Stimulated activated naive CD4-positive, alpha-beta T cell (primary cell): ENCODE measurements around the gene MED16.
A peak's percentile ranks its signal among the peaks of the same experiment; 100 is the strongest.

ENCODE experiments used
- DNase-seq, 6 experiments: peaks; one replicate each; lab custom pipeline; 2025; lab: John Stamatoyannopoulos, UW

Gene MED16

GRCh38 chr19:871446-872265, 21.3 kb downstream of the MED16 start:
- peak in 4 of 6 experiments; percentile 13 to 67 (median 42) for DNase-seq

GRCh38 chr19:870963-871401, 22.0 kb downstream of the MED16 start:
- DNase-seq = no peak

GRCh38 chr19:870314-870713, 22.7 kb downstream of the MED16 start:
- no peak for DNase-seq

GRCh38 chr19:869245-870177, 23.5 kb downstream of the MED16 start:
- DNase-seq = no peak

- DNase-seq = no peak
Observed at GRCh38 chr19:868458-869244, 24.3 kb downstream of the MED16 start.

GRCh38 chr19:867855-868457, 25.0 kb downstream of the MED16 start:
- DNase-seq = no peak

- no peak for DNase-seq
Observed at GRCh38 chr19:867301-867793, 25.6 kb downstream of the MED16 start.

- DNase-seq = no peak
Observed at GRCh38 chr19:866769-867300, 26.2 kb downstream of the MED16 start.

- no peak for DNase-seq
Observed at GRCh38 chr19:863315-863620, 29.7 kb downstream of the MED16 start.

- DNase-seq = peak; percentile 46 to 83 (median 74)
Observed at GRCh38 chr19:862581-863314, 30.2 kb downstream of the MED16 start.

- peak; percentile 13 to 77 (median 69) for DNase-seq
Observed at GRCh38 chr19:861756-862580, 31.0 kb downstream of the MED16 start.

GRCh38 chr19:861141-861755, 31.7 kb downstream of the MED16 start:
- no peak for DNase-seq

- DNase-seq = no peak
Observed at GRCh38 chr19:858868-859843, 33.8 kb downstream of the MED16 start, which contains the start of gene CFD. CFD (plus strand) TSS chr19:859664; CDS start chr19:859690, 26 bp downstream.

- no peak for DNase-seq
Observed at GRCh38 chr19:858284-858683, 34.7 kb downstream of the MED16 start.

GRCh38 chr19:855566-856120, 37.3 kb downstream of the MED16 start:
- DNase-seq = no peak

- no peak for DNase-seq
Observed at GRCh38 chr19:855142-855541, 37.8 kb downstream of the MED16 start.

GRCh38 chr19:854549-854948, 38.4 kb downstream of the MED16 start:
- no peak for DNase-seq
